Osteocyte (in vitro differentiated cells): ENCODE measurements around the gene RNF135. TPM values are rescaled to one million over a fixed set of nuclear protein-coding genes. Genes with fewer than 3 reads are reported as not detected.
"Not testable (repeated sequence)": the region's sequence is repeated elsewhere in the genome, so short reads cannot be mapped to it uniquely, and the experiment has no call there.

Experiments used
- DNase-seq: peaks from one replicate; pipeline ENCODE4 v3.0.0; 2021; ENCODE audit warnings: mixed read lengths; ENCODE audit not compliant: unreplicated experiment; ENCODE audit errors: extremely low spot score
- H3K27ac Mint-ChIP-seq: one replicate; pipeline ENCODE4 v1.8.0; 2021; ENCODE audit warnings: mild to moderate bottlenecking, mixed read lengths; ENCODE audit not compliant: unreplicated experiment
- H3K27me3 Mint-ChIP-seq: one replicate; pipeline ENCODE4 v1.8.0; 2021; ENCODE audit warnings: mixed read lengths; ENCODE audit not compliant: unreplicated experiment
- H3K36me3 Mint-ChIP-seq: one replicate; pipeline ENCODE4 v1.8.0; 2021; ENCODE audit warnings: mixed read lengths; ENCODE audit not compliant: unreplicated experiment
- H3K4me1 Mint-ChIP-seq: one replicate; pipeline ENCODE4 v1.8.0; 2021; ENCODE audit warnings: mixed read lengths; ENCODE audit not compliant: unreplicated experiment
- H3K4me3 Mint-ChIP-seq: one replicate; pipeline ENCODE4 v1.8.0; 2021; ENCODE audit warnings: mild to moderate bottlenecking, moderate library complexity, mixed read lengths; ENCODE audit not compliant: unreplicated experiment
- H3K9me3 Mint-ChIP-seq: one replicate; pipeline ENCODE4 v1.8.0; 2021; ENCODE audit warnings: mixed read lengths; ENCODE audit not compliant: unreplicated experiment
- total RNA-seq: library from RNA; stranded (reverse); gene quantifications from 2 replicates; pipeline ENCODE4 v1.2.1, GENCODE V29; 2021
- TF ChIP-seq, protein P1 (sequence below): fragments of 200-600 bp; sonication (generic); IDR thresholded peaks from 2 replicates; pipeline ENCODE4 v1.5.0; 2021; ENCODE audit warnings: antibody characterized with exemption, mild to moderate bottlenecking, moderate library complexity

RNF135 gene
- total RNA-seq, 1 donor from 2014 or later, result 16.1 TPM

DNA sequence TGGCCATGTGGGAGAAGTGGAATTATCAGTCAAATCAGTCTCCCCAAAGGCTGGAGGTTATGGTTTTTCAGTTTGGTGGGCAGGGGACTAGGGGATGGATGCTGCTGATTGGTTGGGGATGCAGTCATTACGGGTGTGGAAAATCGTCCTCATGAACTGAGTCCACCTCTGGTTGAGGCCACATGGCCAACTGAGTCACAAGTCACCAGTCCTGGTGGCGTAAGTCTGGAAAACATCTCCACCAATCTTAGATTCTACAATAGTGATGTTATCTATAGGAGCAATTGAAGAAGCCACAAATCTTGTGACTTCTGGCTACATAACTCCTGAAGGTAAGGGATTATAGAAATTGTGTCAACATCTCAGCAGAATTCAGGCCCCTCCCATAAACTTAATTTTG, 5.2 kb upstream of the RNF135 start:
- no peak overlapping the region for H3K4me3 Mint-ChIP-seq
- TF ChIP-seq, protein P1, sequence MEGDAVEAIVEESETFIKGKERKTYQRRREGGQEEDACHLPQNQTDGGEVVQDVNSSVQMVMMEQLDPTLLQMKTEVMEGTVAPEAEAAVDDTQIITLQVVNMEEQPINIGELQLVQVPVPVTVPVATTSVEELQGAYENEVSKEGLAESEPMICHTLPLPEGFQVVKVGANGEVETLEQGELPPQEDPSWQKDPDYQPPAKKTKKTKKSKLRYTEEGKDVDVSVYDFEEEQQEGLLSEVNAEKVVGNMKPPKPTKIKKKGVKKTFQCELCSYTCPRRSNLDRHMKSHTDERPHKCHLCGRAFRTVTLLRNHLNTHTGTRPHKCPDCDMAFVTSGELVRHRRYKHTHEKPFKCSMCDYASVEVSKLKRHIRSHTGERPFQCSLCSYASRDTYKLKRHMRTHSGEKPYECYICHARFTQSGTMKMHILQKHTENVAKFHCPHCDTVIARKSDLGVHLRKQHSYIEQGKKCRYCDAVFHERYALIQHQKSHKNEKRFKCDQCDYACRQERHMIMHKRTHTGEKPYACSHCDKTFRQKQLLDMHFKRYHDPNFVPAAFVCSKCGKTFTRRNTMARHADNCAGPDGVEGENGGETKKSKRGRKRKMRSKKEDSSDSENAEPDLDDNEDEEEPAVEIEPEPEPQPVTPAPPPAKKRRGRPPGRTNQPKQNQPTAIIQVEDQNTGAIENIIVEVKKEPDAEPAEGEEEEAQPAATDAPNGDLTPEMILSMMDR, result no peak

GRCh38 chr17:30967911-30968310, 2.9 kb upstream of the RNF135 start:
- H3K27me3 Mint-ChIP-seq, H3K27ac Mint-ChIP-seq, DNase-seq, H3K4me3 Mint-ChIP-seq, H3K36me3 Mint-ChIP-seq, H3K9me3 Mint-ChIP-seq: not testable (repeated sequence)
- H3K4me1 Mint-ChIP-seq, result peaks cover 20% of the 10 kb centered on the region

More for the DNA sequence above, 5.2 kb upstream of the RNF135 start:
- Mint-ChIP-seq H3K9me3 (no peaks in the 10 kb centered on the region), H3K36me3 (no peaks in the 10 kb centered on the region), H3K27me3 (no peaks in the 10 kb centered on the region), H3K4me1 (peaks cover 9% of the 10 kb centered on the region), H3K27ac (no peak overlapping the region)
- DNase-seq, result no peak

GRCh38 chr17:30969989-30970830, 629 bp upstream of the RNF135 start:
- Mint-ChIP-seq H3K4me3 (peak overlapping the region; percentile 94), H3K27ac (peak overlapping the region; percentile 98), H3K9me3 (no peaks in the 10 kb centered on the region), H3K27me3 (no peaks in the 10 kb centered on the region), H3K36me3 (peaks cover 13% of the 10 kb centered on the region), H3K4me1 (peaks cover 24% of the 10 kb centered on the region)
- DNase-seq, result no peak
- TF ChIP-seq, protein P1, result no peak

DNA sequence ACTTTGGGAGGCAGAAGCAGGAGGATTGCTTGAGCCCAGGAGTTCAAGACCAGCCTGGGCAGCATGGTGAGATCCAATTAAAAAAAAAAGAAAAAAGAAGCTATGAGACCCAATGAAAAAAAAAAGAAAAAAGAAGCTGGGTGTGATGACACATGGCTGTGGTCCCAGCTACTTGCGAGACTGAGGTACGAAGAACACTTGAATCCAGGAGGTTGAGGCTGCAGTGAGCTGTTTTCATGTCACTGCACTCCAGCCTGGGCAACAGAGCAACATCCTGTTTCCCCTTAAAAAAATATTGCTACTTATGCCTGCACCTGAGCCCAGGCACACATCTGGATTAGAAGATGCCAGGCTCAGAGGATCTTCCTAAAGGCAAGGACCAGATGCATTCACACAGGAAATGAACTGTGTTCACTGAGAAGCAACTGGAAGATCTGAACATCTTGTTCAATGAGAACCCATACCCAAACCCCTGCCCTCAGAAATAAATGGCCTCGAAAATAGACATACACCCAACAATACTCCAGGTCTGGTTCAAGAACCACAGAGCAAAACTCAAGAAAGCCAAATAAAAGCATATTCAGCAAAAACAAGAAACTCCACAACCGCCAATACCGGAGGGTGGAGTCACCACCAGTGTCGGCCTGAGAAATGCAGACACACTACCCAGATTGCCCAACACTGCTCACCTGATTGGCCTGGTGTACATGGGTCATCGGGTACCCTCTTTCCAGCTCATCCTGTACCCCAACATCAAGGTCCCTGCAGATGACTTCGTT, 4.4 kb downstream of the RNF135 start:
- H3K4me1 Mint-ChIP-seq, result peaks cover 19% of the 10 kb centered on the region
- TF ChIP-seq, protein P1, result no peak
- H3K36me3 Mint-ChIP-seq, result peaks cover 25% of the 10 kb centered on the region
- H3K9me3 Mint-ChIP-seq, result peaks cover 8% of the 10 kb centered on the region
- H3K27ac Mint-ChIP-seq, result no peak overlapping the region
- H3K4me3 Mint-ChIP-seq, result no peak overlapping the region
- no peak for DNase-seq
- H3K27me3 Mint-ChIP-seq, result no peaks in the 10 kb centered on the region

- H3K27ac Mint-ChIP-seq, H3K4me3 Mint-ChIP-seq, H3K9me3 Mint-ChIP-seq, DNase-seq, H3K27me3 Mint-ChIP-seq, H3K4me1 Mint-ChIP-seq: not testable (repeated sequence)
- H3K36me3 Mint-ChIP-seq, result peaks cover 15% of the 10 kb centered on the region
These were observed 9.1 kb downstream of the RNF135 start for GRCh38 chr17:30979919-30980318.
